Epithelial cell of prostate (primary cell): ENCODE data around the gene CTIF.
"Not testable (repeated sequence)": the region's sequence is repeated elsewhere in the genome, so short reads cannot be mapped to it uniquely, and the experiment has no call there.

ENCODE experiments used
- DNase-seq: peaks from one replicate; pipeline ENCODE4 v3.0.0-alpha.2; 2011; ENCODE audit warnings: low read depth, low spot score
- H3K27ac ChIP-seq: fragments of 450-650 bp; 2 replicates; pipeline ENCODE4 v1.5.1; 2017; ENCODE audit warnings: mild to moderate bottlenecking

CTIF gene

DNA sequence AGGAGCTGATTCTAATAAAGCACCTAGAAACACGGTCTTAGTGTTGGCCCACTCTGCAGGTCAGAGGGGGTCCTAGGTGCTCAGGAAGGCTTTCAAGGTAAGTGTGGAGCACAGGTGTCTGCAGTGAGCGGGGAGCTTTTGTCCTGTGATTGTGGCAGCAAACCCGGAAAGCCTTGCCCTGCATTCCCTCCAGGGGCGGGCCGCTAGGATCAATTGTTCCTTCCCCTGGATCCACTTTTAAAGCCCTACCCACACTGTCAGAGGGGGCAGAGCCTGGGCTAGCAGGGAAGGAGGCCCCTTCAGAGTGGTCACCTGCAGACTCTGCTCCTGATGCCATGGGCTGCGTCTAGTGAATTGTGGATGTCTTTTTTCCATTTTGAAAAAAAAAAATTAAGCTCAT, 176.0 kb downstream of the CTIF start:
- H3K27ac ChIP-seq: no peak overlapping the region
- DNase-seq: no peak

DNA sequence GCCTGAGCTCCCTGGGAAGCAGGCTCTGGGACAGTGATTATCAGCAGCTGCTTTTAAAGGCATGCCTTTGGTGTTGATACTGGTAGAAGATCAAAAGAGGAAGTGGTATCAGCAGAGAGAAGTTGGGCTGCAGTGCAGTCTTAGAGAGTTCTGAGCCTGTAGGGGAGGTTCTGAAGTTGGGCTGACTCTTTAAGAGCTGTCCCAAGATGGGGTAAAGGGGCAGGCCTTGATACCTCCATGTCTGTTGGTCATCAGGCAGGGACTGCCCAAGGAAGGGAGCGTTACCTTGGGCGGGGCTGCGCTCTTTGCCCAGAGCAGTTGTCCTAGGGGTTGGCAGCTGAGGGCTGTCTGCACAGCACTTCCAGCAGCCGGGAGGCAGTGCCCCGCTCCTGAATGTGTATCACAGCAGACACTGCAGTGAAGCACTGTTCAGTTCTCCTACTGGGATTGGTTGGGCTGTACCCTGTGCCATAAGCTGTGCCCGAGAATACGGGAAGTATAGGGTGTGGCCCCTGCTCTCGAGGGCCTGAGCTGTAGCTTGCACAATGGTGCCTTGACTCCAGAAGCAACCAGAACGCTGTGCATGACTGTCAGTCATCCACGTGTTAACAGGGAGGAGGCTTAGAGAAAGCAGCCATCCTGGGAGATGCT, 177.0 kb downstream of the CTIF start:
- DNase-seq: no peak
- H3K27ac ChIP-seq: no peak overlapping the region

DNA sequence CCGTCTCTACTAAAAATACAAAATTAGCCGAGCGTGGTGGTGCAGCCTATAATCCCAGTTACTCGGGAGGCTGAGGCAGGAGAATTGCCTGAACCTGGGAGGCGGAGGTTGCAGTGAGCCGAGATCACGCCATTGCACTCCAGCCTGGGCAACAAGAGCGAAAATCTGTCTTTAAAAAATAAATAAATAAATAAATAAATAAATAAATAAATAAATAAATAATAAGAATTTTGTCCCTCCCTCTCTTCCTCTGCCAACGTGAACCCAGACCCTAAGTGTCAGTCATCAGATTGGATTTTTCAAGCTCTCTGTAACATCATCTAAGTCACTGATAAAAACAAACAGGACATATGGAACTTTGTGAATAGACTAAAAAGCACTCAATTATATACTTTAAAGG, 178.4 kb downstream of the CTIF start:
- not testable (repeated sequence) for H3K27ac ChIP-seq, DNase-seq

DNA sequence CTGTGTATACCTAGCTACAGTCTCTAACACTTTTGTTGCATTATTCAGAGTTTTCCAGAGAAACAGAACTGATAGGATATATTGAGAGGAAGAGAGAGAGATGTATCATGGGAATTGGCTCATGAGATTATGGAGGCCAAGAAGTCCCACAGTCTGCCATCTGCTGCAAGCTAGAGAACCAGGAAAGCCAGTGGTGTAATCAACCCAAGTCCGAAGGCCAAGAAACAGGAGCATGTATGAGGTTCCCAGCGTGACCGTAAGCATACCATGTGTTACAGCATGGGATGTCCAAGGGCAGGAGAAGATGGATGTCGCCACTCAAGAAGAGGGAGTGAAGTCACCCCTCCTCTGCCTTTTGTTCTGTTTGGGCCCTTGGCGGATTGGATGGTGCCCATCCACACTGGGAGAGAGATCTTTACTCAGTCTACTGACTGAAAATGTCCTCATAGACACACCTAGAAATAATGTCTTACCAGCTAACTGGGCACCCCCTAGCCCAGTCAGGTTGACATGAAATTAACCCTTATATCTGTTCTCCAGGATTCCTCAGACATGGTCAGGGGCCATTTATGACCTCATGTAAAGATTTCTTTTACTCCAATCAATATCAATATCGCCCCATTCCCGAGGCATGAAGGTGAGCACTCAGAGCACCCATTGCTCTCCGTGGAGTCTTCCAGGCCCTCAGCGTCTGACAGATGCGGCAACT, 179.6 kb downstream of the CTIF start:
- no peak overlapping the region for H3K27ac ChIP-seq

DNA sequence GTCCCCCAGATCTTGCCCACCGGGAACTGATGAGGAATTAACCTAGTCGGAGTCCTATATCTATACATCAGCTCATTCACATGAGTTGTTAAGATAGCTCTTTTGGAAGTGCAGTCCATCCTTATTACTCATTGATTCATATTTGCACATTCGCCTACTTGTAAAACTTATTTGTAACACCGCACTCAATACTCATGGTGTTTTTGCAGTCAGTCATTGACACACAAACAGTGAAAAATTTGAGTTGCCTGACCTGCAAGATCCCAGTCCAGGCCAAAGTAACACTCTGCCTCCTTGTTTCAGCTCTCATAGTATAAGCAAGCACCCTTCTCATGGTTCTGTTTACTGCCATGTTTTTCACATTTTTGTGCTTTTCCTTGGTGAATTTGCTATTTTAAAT, 180.6 kb downstream of the CTIF start:
- no peak overlapping the region for H3K27ac ChIP-seq
- DNase-seq: no peak

More for the DNA sequence above, 179.6 kb downstream of the CTIF start:
- DNase-seq: no peak

DNA sequence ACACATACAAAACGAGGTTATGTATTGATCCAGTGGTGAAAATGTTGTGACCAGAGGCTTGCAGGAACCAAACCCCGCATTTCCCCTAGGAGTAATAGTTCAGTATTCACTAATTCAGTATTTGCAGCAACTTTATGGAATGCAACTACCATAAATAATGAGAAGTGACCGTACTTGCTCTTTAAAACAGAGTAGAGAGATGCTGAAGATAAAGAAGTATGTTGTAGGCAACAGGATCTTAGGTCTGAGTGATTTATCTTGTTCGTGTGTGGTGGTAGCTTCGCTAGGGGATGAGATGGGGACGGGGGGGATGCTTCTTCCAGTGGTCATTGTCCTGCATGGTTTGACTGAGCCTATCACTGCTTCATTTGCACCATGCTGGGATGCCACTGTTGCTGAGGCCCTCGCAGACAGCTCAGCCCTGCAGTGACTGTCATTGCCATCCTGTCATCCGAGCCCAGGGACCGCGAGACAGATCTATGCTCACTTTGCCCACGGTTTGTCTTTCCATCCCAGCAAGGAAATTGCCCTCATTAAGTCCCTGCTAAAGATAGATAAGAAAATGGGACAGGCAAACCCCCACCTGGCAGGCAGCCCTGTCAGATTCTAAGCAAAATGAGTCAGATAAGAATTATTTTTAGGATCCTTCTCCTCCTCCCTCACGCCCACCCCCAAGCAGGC, 181.3 kb downstream of the CTIF start:
- no peak overlapping the region for H3K27ac ChIP-seq
- no peak for DNase-seq

DNA sequence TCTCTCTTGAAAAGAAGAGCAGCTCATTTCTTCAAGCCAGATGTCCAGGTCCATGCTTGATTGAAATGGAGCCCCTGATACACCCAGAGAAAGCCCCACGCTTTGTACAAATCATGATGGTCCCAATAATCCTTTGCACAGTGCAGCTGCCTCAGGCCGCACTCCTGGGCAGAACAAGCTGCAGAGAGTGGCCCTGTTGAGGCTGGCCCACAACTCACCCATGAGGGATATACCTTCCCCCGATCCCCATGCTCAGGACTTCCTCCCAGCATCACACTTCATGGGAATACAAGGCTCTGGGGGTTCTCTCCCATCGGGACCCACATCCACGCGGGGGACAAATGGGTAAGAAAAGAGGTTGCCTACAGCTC, 181.8 kb downstream of the CTIF start:
- H3K27ac ChIP-seq: no peak overlapping the region
- DNase-seq: no peak

DNA sequence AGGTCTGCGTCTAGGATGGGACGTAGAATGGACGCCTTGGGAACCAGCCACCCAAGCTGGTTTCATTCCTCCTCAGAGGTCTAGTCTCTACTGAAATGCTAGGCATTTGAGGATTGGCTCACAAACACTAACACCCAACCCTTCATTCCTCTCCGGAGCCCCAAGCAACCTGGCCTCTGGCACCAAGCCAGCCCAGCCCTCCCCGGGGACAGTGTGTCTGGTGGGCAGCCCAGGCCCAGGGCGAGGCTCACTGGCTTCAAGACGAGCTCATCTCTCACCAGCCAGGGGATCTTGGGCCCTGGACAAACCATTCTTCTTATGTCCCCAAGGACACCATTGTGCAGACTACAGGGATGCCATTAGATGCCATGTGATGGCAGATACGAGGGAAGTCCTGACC, 182.5 kb downstream of the CTIF start:
- DNase-seq: no peak
- no peak overlapping the region for H3K27ac ChIP-seq

DNA sequence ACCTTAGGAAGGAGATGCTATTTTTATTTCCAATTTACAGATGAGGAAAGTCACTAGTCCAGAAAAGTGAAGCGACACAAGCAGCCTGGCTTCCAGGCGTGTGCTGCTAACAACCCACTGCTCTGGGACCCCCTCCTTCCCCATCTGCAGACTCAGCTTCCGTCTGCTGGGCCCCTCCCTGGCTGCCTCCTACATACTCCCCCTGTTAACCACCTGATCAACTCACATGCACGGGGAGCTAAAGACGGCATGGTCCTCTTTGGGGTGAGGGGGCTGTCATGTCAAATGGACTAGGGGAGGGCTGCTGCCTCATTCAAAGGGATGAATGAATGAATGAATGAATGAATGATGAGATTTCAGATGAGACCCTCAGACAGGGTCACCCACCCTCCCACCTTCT, 184.2 kb downstream of the CTIF start:
- H3K27ac ChIP-seq: no peak overlapping the region
- DNase-seq: no peak

DNA sequence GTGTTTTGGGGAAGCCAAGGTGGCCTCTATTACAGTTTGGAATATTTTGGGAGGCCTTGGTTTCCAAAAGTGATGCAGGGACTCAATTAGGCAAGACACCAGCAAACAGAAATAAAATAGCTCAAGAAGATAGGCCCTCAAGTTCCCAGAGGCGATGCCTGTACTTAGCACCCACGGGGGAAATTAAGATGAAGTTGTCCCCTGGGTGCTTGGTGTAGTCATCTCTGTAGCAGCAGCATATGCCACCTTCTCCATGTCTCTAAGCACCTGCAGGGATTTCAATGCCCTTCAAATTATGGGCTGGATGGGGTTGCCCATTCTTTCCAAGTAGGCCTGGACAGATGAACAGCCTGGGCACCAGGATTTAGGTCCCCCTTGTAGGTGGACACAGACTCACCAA, 185.0 kb downstream of the CTIF start:
- DNase-seq: no peak
- peak overlapping the region; percentile 98 for H3K27ac ChIP-seq

DNA sequence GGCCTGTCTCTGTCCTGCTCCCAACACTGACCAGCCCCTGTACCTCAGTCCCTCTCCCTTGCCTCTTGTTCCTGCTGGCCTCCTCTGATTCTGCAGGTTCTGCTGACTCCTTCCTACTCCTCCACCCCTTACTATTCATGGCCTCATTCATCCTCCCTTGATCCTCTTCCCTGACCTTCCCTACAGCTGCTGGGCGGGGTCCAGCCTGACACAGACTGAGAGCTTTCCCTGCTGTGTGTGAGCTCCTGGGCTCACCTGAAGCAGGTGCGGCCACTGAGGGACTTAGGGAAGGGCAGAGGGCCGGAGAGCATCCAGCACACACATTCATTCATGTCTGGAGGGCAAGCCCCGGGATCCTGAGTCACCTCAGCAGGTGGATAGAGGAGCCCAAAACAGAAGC, 185.6 kb downstream of the CTIF start:
- DNase-seq: no peak
- peak overlapping the region; percentile 98 for H3K27ac ChIP-seq

DNA sequence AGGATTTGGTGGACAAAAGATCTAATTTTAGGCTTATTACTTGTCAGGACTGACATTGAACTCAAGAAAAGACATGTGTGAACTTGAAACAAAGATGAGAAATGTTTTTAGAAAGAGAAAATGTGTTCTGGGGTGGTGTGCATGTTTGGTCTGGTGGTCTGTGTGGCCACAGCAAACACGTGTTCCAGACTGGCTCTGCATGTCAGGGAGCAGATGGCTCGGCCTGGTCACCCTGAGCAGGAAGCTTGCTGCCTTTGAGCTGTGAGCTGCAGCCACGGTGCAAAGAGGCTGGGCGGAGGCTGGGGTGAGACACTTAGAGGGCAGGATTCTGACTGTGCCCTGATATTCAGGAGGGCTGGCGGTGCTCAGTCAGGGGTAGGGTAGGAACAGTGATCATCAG, 186.1 kb downstream of the CTIF start:
- DNase-seq: no peak
- H3K27ac ChIP-seq: peak overlapping the region; percentile 98

DNA sequence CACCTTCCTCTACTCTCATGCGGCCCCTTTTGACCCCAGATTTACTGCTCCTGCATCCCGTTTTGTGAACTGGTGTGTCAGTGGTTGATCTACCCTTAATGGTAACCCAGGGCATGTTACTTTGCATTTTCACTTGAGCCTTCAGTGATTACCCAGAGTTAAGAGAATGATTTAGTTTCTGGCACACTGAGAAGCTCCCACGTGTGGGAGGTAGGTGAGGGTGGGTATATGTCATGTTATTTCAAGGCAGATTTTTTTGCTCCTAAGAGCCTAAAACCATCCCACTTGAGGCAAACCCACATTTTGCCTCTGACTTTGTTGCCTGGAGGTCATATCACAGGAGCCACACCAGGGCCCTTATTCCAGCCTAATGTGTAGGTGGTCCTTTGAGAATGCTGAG, 186.7 kb downstream of the CTIF start:
- no peak for DNase-seq
- H3K27ac ChIP-seq: peak overlapping the region; percentile 98

DNA sequence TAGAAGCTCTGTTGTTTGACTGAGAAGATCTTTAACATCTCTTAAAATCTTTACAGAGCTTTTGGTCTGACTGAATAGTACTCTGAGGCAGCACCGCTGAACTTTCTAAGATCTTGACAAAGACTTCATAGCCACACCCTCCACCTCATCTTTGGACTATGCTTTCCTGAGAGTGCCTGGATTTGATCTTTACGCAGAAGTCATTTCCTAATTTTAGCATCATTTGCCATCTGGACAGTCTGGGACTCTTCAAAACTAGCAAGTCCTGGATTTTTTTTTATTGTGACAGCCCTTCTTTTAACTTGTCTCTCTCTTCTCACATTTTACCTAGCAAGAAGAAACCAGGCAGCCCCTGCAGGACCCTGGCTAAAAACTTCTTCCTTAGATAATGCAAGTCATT, 188.8 kb downstream of the CTIF start:
- H3K27ac ChIP-seq: peak overlapping the region; percentile 98
- DNase-seq: no peak

DNA sequence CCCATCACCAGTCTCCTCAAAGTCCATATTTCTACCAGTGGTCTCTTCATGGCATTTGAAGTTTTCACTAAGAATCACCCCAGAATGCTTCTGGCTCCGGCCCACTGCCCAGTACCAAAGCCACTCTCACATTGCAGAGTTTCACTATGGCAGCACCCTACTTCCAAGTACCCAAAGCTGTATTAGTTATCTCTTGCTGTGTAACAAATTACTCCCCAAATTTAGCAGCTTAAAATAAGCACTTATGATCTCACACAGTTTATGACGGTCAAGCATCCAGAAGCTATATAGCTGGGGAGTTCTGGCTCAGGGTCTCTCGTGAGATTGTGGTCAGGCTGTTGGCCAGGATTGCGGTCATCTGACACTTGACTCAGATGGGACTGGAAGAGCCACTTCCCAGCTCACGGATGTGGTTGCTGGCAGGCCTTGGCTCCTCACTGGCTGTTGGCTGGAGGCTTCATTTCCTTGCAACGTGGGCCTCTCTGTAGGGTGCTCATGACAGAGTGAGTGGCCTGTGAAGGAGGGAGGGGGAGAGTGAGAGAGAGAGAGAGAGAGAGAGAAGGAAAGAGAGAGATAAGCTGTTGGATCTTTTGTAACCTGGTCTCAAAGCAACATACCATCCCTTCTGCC, 189.5 kb downstream of the CTIF start:
- peak overlapping the region; percentile 98 for H3K27ac ChIP-seq
- DNase-seq: peak; percentile 10

DNA sequence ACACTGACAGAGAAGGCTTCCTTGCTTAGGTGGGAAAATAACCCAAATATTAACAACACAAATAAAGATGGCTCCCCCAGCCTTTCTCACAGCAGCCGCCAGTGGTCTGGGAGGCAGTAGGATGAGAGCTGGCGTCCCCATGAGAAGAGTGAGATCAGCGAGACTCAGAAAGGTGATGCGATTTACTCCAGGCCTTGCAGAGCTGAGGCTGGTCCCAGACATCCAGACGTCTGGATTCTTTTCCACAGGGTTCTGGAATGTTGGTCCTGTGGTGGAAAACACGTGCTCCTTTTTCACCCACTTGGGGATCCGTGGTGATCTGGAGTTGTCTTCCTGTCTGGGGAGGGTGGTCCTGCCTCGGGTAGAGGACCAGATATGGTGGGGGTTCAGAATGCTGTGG, 190.6 kb downstream of the CTIF start:
- no peak for DNase-seq
- H3K27ac ChIP-seq: peak overlapping the region; percentile 98

DNA sequence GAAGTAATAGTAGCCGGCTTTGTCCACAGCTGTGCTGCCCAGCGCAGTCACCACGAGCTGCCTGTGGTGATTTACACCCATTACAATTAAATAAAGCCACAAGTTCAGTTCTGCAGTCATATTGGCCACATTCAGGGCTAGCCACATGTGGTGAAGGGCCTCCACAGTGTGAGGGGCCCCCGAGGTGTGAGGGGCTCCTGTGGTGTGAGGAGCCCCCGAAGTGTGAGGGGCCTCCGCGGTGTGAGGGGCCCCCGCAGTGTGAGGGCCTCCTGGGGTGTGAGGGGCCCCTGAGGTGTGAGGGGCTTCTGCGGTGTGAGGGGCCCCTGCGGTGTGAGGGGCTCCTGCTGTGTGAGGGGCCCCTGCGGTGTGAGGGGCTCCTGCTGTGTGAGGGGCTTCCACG, 191.2 kb downstream of the CTIF start:
- H3K27ac ChIP-seq: no peak overlapping the region

DNA sequence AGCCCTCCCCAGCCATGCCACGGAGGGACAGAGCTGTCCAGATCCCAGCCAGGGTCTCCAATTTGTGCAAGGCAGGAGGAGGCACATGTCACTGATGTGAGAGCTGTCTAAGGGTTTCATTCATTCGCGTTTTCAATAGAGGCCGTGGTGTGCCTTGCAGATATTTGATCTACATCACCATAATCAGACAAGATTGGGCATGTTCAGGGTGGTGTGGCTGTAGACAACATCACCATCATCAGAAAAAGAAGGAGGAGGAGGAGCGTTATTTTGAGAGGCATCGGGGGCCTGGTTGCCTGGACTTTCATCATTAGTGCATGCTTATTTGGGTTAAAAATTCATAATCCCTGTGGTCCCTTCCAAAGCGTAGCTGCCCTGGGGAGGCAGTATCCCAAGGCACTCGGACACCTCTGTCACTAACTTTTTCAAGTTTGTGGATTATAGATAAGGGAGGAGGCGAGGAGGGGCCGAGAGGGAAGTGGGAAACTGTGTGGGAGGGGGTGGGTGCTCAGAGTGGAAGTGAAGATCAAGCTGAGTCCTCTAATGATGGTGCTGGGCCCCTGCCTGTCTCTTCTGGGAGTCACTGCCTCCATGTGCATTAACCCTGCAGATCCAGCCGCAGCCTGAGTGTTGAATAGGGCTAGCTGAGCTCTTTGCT, 194.1 kb downstream of the CTIF start:
- peak overlapping the region; percentile 39 for H3K27ac ChIP-seq
- DNase-seq: peak; percentile 5

More for the DNA sequence above, 191.2 kb downstream of the CTIF start:
- DNase-seq: no peak

DNA sequence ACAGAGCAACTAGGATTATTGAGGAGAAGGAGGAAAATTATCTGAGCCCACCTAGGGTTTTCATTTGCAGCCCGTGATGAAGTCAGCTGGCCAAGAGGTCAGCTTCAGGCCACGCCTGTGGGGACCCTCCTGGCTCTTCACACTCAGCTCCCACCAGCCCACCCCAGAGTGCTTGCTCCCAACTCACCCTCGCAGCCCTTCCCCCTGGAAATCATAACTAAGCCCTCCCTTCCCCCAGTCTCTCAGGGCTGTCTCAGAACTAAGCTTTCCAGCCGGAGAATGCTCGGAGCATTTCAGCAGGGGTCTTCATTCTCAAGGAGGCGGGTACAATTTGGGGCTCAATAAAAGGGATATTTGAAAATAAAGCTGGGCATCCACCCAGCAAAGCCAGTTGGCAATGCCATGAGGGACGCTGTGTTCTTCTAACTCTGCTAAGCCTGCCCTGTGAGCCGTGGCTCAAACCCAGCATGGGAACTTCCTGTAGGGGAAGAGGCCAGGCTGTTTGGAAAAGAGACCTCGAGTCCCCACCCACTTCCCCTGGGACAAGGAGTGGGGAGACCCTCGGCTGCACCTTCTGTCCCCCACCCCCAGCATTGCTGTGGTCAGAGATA, 194.9 kb downstream of the CTIF start:
- peak overlapping the region; percentile 39 for H3K27ac ChIP-seq
- DNase-seq: no peak

DNA sequence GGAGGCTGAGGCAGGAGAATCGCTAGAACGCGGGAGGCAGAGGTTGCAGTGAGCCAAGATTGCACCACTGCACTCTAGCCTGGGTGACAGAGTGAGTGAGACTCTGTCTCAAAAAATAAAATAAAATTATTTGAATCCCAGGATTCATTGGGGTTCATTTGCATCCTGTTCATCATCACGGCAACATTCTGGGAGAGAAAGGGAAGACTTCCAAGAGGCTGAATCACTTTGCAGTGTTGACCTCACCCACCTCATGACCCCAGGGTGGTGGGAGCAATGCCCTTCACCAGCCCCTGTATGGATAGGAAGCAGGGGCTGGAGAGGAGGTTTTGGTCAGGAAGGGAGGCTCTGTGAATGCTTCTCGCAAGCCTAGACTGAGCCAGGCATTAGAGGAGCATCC, 195.6 kb downstream of the CTIF start:
- DNase-seq: no peak
- H3K27ac ChIP-seq: peak overlapping the region; percentile 39
